ENCODE data around the gene PTGIR. TPM values are rescaled to one million over a fixed set of nuclear protein-coding genes. Genes with fewer than 3 reads are reported as not detected.

Gene PTGIR
- total RNA-seq, 3 donors from 2014 or later (not counting 1 experiment from before 2014, with no cell fraction given), result 0.75 to 1.4 (median 1.0) TPM

DNA sequence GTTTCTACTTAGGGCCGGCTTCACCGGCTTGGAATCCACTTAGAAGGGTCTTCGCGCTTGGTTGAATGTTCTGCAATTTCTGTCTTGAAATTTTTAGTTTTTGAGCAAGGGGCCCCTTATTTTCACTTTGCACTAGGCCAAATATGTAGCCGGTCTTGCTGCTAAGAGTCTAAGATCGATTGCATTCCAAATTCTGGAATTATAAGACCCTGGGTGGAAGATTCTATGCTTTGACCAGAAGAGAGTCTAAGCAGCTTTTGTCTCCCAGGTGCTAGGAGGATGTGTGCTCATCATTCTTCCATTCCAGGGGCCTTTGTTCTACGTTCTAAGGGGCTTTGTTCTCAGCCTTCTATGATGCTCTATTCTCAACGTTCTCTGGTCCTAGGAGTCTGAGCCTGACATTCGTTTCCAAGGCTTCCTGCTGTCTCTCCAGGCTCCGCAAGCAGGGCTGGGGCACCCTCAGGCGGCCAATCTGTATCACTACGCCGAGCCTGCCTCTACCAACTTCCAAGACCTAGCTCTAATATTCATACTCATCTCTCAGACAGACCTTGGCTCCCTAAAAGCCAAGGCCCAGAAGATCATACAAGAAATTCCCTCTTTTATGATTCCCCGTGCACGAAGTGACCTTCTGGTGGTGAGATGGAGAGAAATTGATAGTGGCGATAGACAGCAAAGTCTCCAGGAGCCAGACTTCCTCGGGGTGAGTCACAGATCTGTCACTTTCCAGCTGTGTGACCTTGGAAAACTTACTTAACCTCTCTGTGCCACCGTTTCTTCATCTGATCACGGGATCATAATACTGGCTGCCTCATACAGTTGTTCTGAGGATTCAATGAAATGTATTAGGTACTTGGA is 37.1 kb upstream of the PTGIR start:
- H3K27ac Mint-ChIP-seq, result peak overlapping the region; percentile 80 to 88
- intact Hi-C loops (cut with micrococcal nuclease), result loop anchor here (1.0 kb wide), 4 partner anchors 28 to 133 kb away; partner anchors contain the start of gene PRKD2

DNA sequence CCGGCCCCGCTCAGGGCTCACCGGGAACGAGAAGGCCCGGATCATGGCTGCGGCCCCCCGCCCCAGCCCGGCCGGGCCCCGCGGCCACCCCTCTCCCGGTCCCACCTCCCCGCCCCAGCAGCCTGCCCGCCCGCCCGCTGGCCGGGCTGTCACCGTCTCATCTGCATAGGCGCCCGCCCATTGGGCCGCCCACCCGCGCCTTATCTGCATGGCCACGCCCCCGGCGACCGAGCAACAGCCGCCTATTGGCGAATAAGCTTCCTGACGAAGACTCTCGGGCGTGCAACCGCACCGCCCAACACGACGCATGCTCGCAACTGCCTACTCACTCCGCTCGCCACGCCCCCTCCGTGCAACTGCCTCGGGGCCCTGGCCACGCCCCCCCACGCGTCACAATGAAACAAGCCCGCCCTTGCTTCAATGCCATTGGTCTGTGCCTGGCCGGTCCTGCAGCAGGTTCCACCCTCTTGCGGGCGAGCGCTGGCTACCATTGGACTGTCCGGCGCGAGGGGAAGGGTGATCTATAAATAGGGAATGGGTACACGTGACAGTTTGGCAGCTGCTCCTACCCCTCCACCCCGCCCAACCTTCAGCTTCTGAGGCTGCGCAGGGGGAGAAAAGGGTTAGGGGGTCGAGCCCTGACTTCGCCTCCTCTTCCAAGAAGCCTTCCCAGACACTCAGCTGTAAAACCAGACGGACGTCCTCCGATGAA is 36.3 kb upstream of the PTGIR start, which contains the start of gene DACT3:
Gene DACT3 (minus strand): TSS at position 163 of the 712 bp plus-strand sequence. CDS start 118 bp downstream, at position 45.
- H3K27me3 Mint-ChIP-seq (ENCODE audit: low read depth in 2 of 2), result peaks cover 17 to 24% of the 10 kb centered on the region in 2 donors
- TF ChIP-seq, protein P1, sequence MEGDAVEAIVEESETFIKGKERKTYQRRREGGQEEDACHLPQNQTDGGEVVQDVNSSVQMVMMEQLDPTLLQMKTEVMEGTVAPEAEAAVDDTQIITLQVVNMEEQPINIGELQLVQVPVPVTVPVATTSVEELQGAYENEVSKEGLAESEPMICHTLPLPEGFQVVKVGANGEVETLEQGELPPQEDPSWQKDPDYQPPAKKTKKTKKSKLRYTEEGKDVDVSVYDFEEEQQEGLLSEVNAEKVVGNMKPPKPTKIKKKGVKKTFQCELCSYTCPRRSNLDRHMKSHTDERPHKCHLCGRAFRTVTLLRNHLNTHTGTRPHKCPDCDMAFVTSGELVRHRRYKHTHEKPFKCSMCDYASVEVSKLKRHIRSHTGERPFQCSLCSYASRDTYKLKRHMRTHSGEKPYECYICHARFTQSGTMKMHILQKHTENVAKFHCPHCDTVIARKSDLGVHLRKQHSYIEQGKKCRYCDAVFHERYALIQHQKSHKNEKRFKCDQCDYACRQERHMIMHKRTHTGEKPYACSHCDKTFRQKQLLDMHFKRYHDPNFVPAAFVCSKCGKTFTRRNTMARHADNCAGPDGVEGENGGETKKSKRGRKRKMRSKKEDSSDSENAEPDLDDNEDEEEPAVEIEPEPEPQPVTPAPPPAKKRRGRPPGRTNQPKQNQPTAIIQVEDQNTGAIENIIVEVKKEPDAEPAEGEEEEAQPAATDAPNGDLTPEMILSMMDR (IDR thresholded peaks at IDR 0.05), result no peak
- Histone ChIP-seq H3K27ac (ENCODE audit: low read length) (peak within 1 kb of the TSS; percentile 53), H3K4me1 (ENCODE audit: control insufficient read depth, insufficient read depth, low read length) (peaks cover 29% of the 10 kb centered on the region), H3K27me3 (ENCODE audit: control insufficient read depth, insufficient read depth, low read length) (peaks cover 28% of the 10 kb centered on the region), H3K4me3 (ENCODE audit: low read length) (peak within 1 kb of the TSS; percentile 37), H3K36me3 (ENCODE audit: control insufficient read depth, insufficient read depth, low read length) (no peaks in the 10 kb centered on the region), H3K9me3 (ENCODE audit: control insufficient read depth, insufficient read depth, low read length) (no peaks in the 10 kb centered on the region)
- intact Hi-C loops (cut with micrococcal nuclease), result loop anchor here (1.0 kb wide), 2 partner anchors 27 to 56 kb away; partner anchors contain the start of gene PRKD2
- DNase-seq, result peak; percentile 100
- H3K4me1 Mint-ChIP-seq, result peaks cover 16 to 32% of the 10 kb centered on the region in 2 donors
- ATAC-seq, result peak; percentile 85 to 96 (median 90)
- no peaks in the 10 kb centered on the region for H3K9me3 Mint-ChIP-seq
- under 1% methylated on average over 54 of the region's 61 CpGs for WGBS (ENCODE audit: insufficient coverage)
- peak within 1 kb of the TSS; percentile 80 to 88 for H3K27ac Mint-ChIP-seq
- H3K4me3 Mint-ChIP-seq, result peak within 1 kb of the TSS; percentile 91
- no peaks in the 10 kb centered on the region for H3K36me3 Mint-ChIP-seq

More for the DNA sequence above, 37.1 kb upstream of the PTGIR start:
- H3K9me3 Mint-ChIP-seq, result no peaks in the 10 kb centered on the region
- Histone ChIP-seq H3K4me3 (ENCODE audit: low read length) (peak overlapping the region; percentile 37), H3K27ac (ENCODE audit: low read length) (peak overlapping the region; percentile 53), H3K9me3 (ENCODE audit: control insufficient read depth, insufficient read depth, low read length) (no peaks in the 10 kb centered on the region), H3K4me1 (ENCODE audit: control insufficient read depth, insufficient read depth, low read length) (peaks cover 29% of the 10 kb centered on the region), H3K36me3 (ENCODE audit: control insufficient read depth, insufficient read depth, low read length) (no peaks in the 10 kb centered on the region), H3K27me3 (ENCODE audit: control insufficient read depth, insufficient read depth, low read length) (peaks cover 25% of the 10 kb centered on the region)
- ATAC-seq (peak; percentile 14 to 24 (median 22)), DNase-seq (peak; percentile 60 to 90)
- H3K27me3 Mint-ChIP-seq (ENCODE audit: low read depth in 2 of 2), result peaks cover 17 to 19% of the 10 kb centered on the region in 2 donors
- TF ChIP-seq, protein P1 (IDR thresholded peaks at IDR 0.05), result peak; percentile 75
- H3K4me1 Mint-ChIP-seq, result peaks cover 16 to 32% of the 10 kb centered on the region in 2 donors
- peak overlapping the region; percentile 91 for H3K4me3 Mint-ChIP-seq
- no peaks in the 10 kb centered on the region for H3K36me3 Mint-ChIP-seq
- 7% methylated on average over 19 of the region's 19 CpGs for WGBS (ENCODE audit: insufficient coverage)

DNA sequence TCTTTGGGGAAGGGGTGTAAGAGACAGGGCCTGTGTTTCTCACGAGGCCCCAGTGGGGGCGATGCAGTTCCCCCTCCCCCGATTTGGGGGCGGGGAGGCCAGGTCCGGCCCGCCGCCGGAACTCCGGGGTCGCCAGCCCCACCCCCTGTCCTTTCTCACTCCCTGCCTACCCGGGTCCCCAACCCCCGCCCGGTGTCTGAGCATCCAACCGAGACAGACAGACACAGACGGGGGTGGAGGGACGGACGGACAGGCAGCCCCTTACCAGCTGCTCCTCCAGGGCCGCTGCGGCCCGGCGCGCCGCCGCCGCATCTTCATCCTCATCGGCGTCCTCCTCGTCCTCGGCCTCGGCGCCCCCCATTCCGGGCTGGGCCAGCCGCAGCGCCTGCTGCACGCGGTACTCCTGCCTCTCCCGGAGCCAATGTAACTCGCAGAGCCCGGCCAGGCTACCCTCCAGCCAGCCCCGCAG is 35.7 kb upstream of the PTGIR start:
- Histone ChIP-seq H3K36me3 (ENCODE audit: control insufficient read depth, insufficient read depth, low read length) (no peaks in the 10 kb centered on the region), H3K4me1 (ENCODE audit: control insufficient read depth, insufficient read depth, low read length) (peaks cover 29% of the 10 kb centered on the region), H3K4me3 (ENCODE audit: low read length) (peak overlapping the region; percentile 28), H3K9me3 (ENCODE audit: control insufficient read depth, insufficient read depth, low read length) (no peaks in the 10 kb centered on the region), H3K27me3 (ENCODE audit: control insufficient read depth, insufficient read depth, low read length) (peaks cover 28% of the 10 kb centered on the region), H3K27ac (ENCODE audit: low read length) (no peak overlapping the region)
- Mint-ChIP-seq H3K4me1 (peaks cover 16 to 32% of the 10 kb centered on the region in 2 donors), H3K4me3 (peak overlapping the region; percentile 58), H3K36me3 (no peaks in the 10 kb centered on the region), H3K9me3 (no peaks in the 10 kb centered on the region), H3K27ac (peak overlapping the region in 1 of 2 donors; percentile 88), H3K27me3 (ENCODE audit: low read depth in 2 of 2) (peaks cover 17 to 24% of the 10 kb centered on the region in 2 donors)
- TF ChIP-seq, protein P1 (IDR thresholded peaks at IDR 0.05), result no peak
- under 1% methylated on average over 40 of the region's 40 CpGs for WGBS (ENCODE audit: insufficient coverage)
- DNase-seq (no peak), ATAC-seq (no peak)
- intact Hi-C loops (cut with micrococcal nuclease), result loop anchor here (1.0 kb wide), 2 partner anchors 26 to 57 kb away; partner anchors contain the start of gene PRKD2
